ENCODE data around the gene FNDC3B.

FNDC3B gene

GRCh38 chr3:172342097-172342659 lies 302.8 kb downstream of the FNDC3B start:
- H3K27me3 ChIP-seq: no peaks in the 10 kb centered on the region
- H3K4me1 ChIP-seq: no peaks in the 10 kb centered on the region
- no peaks in the 10 kb centered on the region for H3K9me3 ChIP-seq
- peaks cover 17% of the 10 kb centered on the region for H3K36me3 ChIP-seq
- TF ChIP-seq CTCF (IDR thresholded peaks at IDR 0.05; ENCODE audit: low read depth, low read length): no peak
- DNase-seq: no peak
- no peak overlapping the region for H3K4me3 ChIP-seq (ENCODE audit: low read depth, low read length)

GRCh38 chr3:172343117-172343516 lies 303.7 kb downstream of the FNDC3B start:
- Histone ChIP-seq H3K4me3 (ENCODE audit: low read depth, low read length) (no peak overlapping the region), H3K9me3 (no peaks in the 10 kb centered on the region), H3K36me3 (peaks cover 26% of the 10 kb centered on the region), H3K27me3 (no peaks in the 10 kb centered on the region), H3K4me1 (no peaks in the 10 kb centered on the region)
- no peak for TF ChIP-seq CTCF (IDR thresholded peaks at IDR 0.05; ENCODE audit: low read depth, low read length)
- no peak for DNase-seq

GRCh38 chr3:172343979-172344378 lies 304.6 kb downstream of the FNDC3B start:
- no peaks in the 10 kb centered on the region for H3K9me3 ChIP-seq
- no peak overlapping the region for H3K4me3 ChIP-seq (ENCODE audit: low read depth, low read length)
- H3K27me3 ChIP-seq: no peaks in the 10 kb centered on the region
- no peaks in the 10 kb centered on the region for H3K4me1 ChIP-seq
- TF ChIP-seq CTCF (IDR thresholded peaks at IDR 0.05; ENCODE audit: low read depth, low read length): no peak
- no peak for DNase-seq
- H3K36me3 ChIP-seq: peaks cover 26% of the 10 kb centered on the region

GRCh38 chr3:172346161-172346560 lies 306.8 kb downstream of the FNDC3B start:
- Histone ChIP-seq H3K27me3 (no peaks in the 10 kb centered on the region), H3K4me3 (ENCODE audit: low read depth, low read length) (no peak overlapping the region), H3K4me1 (no peaks in the 10 kb centered on the region), H3K36me3 (peaks cover 32% of the 10 kb centered on the region), H3K9me3 (no peaks in the 10 kb centered on the region)
- no peak for TF ChIP-seq CTCF (IDR thresholded peaks at IDR 0.05; ENCODE audit: low read depth, low read length)
- DNase-seq: no peak

- Histone ChIP-seq H3K9me3 (no peaks in the 10 kb centered on the region), H3K27me3 (no peaks in the 10 kb centered on the region), H3K4me3 (ENCODE audit: low read depth, low read length) (no peak overlapping the region), H3K36me3 (peaks cover 32% of the 10 kb centered on the region), H3K4me1 (no peaks in the 10 kb centered on the region)
- DNase-seq: no peak
- no peak for TF ChIP-seq CTCF (IDR thresholded peaks at IDR 0.05; ENCODE audit: low read depth, low read length)
Observed at GRCh38 chr3:172347895-172348679, 308.7 kb downstream of the FNDC3B start.

- Histone ChIP-seq H3K4me1 (no peaks in the 10 kb centered on the region), H3K27me3 (no peaks in the 10 kb centered on the region), H3K9me3 (no peaks in the 10 kb centered on the region), H3K4me3 (ENCODE audit: low read depth, low read length) (no peak overlapping the region), H3K36me3 (peaks cover 31% of the 10 kb centered on the region)
- TF ChIP-seq CTCF (IDR thresholded peaks at IDR 0.05; ENCODE audit: low read depth, low read length): no peak
- no peak for DNase-seq
Observed at GRCh38 chr3:172351895-172352466, 312.6 kb downstream of the FNDC3B start.

Data from BE2C (cell line).